Measurements from ENCODE around the gene RAB4A.

RAB4A gene

GRCh38 chr1:229251185-229251584 is 19.7 kb upstream of the RAB4A start:
- no peak for TF ChIP-seq CTCF (IDR thresholded peaks at IDR 0.05; ENCODE audit: low read depth, low read length, missing control alignments)
- H3K4me3 ChIP-seq (ENCODE audit: low read depth, low read length) = no peak overlapping the region
- DNase-seq (ENCODE audit: low read depth) = no peak

- no peak overlapping the region for H3K4me3 ChIP-seq (ENCODE audit: low read depth, low read length)
- no peak for TF ChIP-seq CTCF (IDR thresholded peaks at IDR 0.05; ENCODE audit: low read depth, low read length, missing control alignments)
- no peak for DNase-seq (ENCODE audit: low read depth)
Observed at GRCh38 chr1:229252228-229252984, 18.5 kb upstream of the RAB4A start.

GRCh38 chr1:229253151-229253974 is 17.5 kb upstream of the RAB4A start:
- DNase-seq (ENCODE audit: low read depth) = no peak
- TF ChIP-seq CTCF (IDR thresholded peaks at IDR 0.05; ENCODE audit: low read depth, low read length, missing control alignments) = no peak
- H3K4me3 ChIP-seq (ENCODE audit: low read depth, low read length) = no peak overlapping the region

- TF ChIP-seq CTCF (IDR thresholded peaks at IDR 0.05; ENCODE audit: low read depth, low read length, missing control alignments) = peak; percentile 12
- no peak overlapping the region for H3K4me3 ChIP-seq (ENCODE audit: low read depth, low read length)
- DNase-seq (ENCODE audit: low read depth) = no peak
Observed at GRCh38 chr1:229254910-229255541, 15.9 kb upstream of the RAB4A start.

GRCh38 chr1:229258031-229258756 is 12.7 kb upstream of the RAB4A start:
- H3K4me3 ChIP-seq (ENCODE audit: low read depth, low read length) = no peak overlapping the region
- peak; percentile 63 for TF ChIP-seq CTCF (IDR thresholded peaks at IDR 0.05; ENCODE audit: low read depth, low read length, missing control alignments)
- DNase-seq (ENCODE audit: low read depth) = peak; percentile 16

- DNase-seq (ENCODE audit: low read depth) = no peak
- no peak overlapping the region for H3K4me3 ChIP-seq (ENCODE audit: low read depth, low read length)
- TF ChIP-seq CTCF (IDR thresholded peaks at IDR 0.05; ENCODE audit: low read depth, low read length, missing control alignments) = no peak
Observed at GRCh38 chr1:229258757-229259060, 12.2 kb upstream of the RAB4A start.

Data from GM12864 (cell line).